HepG2 (cell line): ENCODE measurements around the gene PRCD. TPM values are rescaled to one million over a fixed set of nuclear protein-coding genes. Genes with fewer than 3 reads are reported as not detected.

Source experiments
- BORCS8-MEF2B ChIP-seq: sonication (generic); formaldehyde crosslinking; IDR thresholded peaks from 2 replicates; pipeline ENCODE4 v1.8.0; 2022; ENCODE audit warnings: mild to moderate bottlenecking, missing genetic modification reagents
- CC2D1A ChIP-seq: sonication (generic); formaldehyde crosslinking; IDR thresholded peaks from 2 replicates; pipeline ENCODE4 v1.8.1; 2023; ENCODE audit warnings: mild to moderate bottlenecking, missing genetic modification reagents
- CEBPG ChIP-seq: IDR thresholded peaks from 2 replicates; pipeline ENCODE4 v1.6.1; 2016
- CHCHD3 ChIP-seq: sonication (generic); formaldehyde crosslinking; IDR thresholded peaks from 2 replicates; pipeline ENCODE4 v1.8.0; 2022; ENCODE audit warnings: mild to moderate bottlenecking, missing genetic modification reagents, moderate library complexity
- FOXK1 ChIP-seq: sonication (generic); formaldehyde crosslinking; IDR thresholded peaks from 2 replicates; pipeline ENCODE4 v1.4.0; 2020; ENCODE audit warnings: low read depth, missing genetic modification reagents, borderline replicate concordance
- MYNN ChIP-seq: sonication (generic); formaldehyde crosslinking; IDR thresholded peaks from 2 replicates; pipeline ENCODE4 v1.4.0; 2020; ENCODE audit warnings: mild to moderate bottlenecking, low read depth, missing genetic modification reagents
- PLRG1 ChIP-seq: fragments of 450-650 bp; conservative IDR thresholded peaks from 2 replicates; pipeline ENCODE4 v1.6.1; 2016
- PRPF4 ChIP-seq: fragments of 200-400 bp; formaldehyde crosslinking; IDR thresholded peaks from 2 replicates; pipeline ENCODE4 v1.6.1; 2016; ENCODE audit warnings: low read length, low read depth; ENCODE audit not compliant: poor library complexity, severe bottlenecking
- SOX5 ChIP-seq: IDR thresholded peaks from 2 replicates; pipeline ENCODE4 v1.6.1; 2016; ENCODE audit warnings: borderline replicate concordance
- SYNCRIP ChIP-seq: fragments of 200-400 bp; formaldehyde crosslinking; IDR thresholded peaks from 2 replicates; pipeline ENCODE4 v1.6.1; 2018; ENCODE audit warnings: mild to moderate bottlenecking, low read depth, low read length; ENCODE audit not compliant: insufficient read depth
- ZNF256 ChIP-seq: sonication (generic); formaldehyde crosslinking; conservative IDR thresholded peaks from 2 replicates; pipeline ENCODE4 v1.4.0; 2020; ENCODE audit warnings: missing genetic modification reagents
- ZNF367 ChIP-seq: sonication (generic); formaldehyde crosslinking; IDR thresholded peaks from 2 replicates; pipeline ENCODE4 v1.4.0; 2020; ENCODE audit warnings: missing genetic modification reagents, borderline replicate concordance
- ZNF484 ChIP-seq: sonication (generic); formaldehyde crosslinking; IDR thresholded peaks from 2 replicates; pipeline ENCODE4 v1.5.1; 2020; ENCODE audit warnings: mild to moderate bottlenecking, low read depth, missing genetic modification reagents, borderline replicate concordance
- ZNF501 ChIP-seq: sonication (generic); formaldehyde crosslinking; IDR thresholded peaks from 2 replicates; pipeline ENCODE4 v1.5.1; 2020; ENCODE audit warnings: mild to moderate bottlenecking, moderate library complexity, missing genetic modification reagents
- ZNF557 ChIP-seq: sonication (generic); formaldehyde crosslinking; IDR thresholded peaks from 2 replicates; pipeline ENCODE4 v1.4.0; 2020; ENCODE audit warnings: missing genetic modification reagents
- ZNF567 ChIP-seq: sonication (generic); formaldehyde crosslinking; IDR thresholded peaks from 2 replicates; pipeline ENCODE4 v1.8.1; 2023; ENCODE audit warnings: mild to moderate bottlenecking, missing genetic modification reagents, borderline replicate concordance
- ZSCAN21 ChIP-seq: sonication (generic); formaldehyde crosslinking; IDR thresholded peaks from 2 replicates; pipeline ENCODE4 v1.8.0; 2022; ENCODE audit warnings: mild to moderate bottlenecking, missing genetic modification reagents, moderate library complexity, borderline replicate concordance
- polyA plus RNA-seq, 8 experiments: library from polyadenylated mRNA; depleted of rRNA in 3 of 8; stranded (reverse) in 7 of 8; unstranded in 1 of 8; fragments of >200 nt; fragmentation: Illumina TruSeq in 4 of 8; extraction: Trizol in 4 of 8; gene quantifications; 2 replicates each; pipeline versions ENCODE4 v1.2.1 to v1.2.3, GENCODE V29; 2011 to 2016; ENCODE audit warnings: low read depth in 4 of 8, missing spikeins in 1 of 8, mixed read lengths in 1 of 8; ENCODE audit not compliant: insufficient read depth in 1 of 8
- total RNA-seq, 5 experiments: library from RNA; depleted of rRNA; stranded (reverse); fragments of >200 nt; fragmentation: Illumina TruSeq; extraction: Trizol; gene quantifications; 2 replicates each; pipeline ENCODE4 v1.2.3, GENCODE V29; 2016; ENCODE audit warnings: low read depth in 1 of 5
- TF ChIP-seq, protein P1 (sequence below): sonication (generic); formaldehyde crosslinking; conservative IDR thresholded peaks from 2 replicates; pipeline ENCODE4 v1.8.0; 2022; ENCODE audit warnings: low read depth, missing genetic modification reagents
- TF ChIP-seq, protein P2 (sequence below), 2 experiments: fragments of 450-650 bp in 1 of 2; sonication (generic) in 1 of 2; formaldehyde crosslinking in 1 of 2; IDR thresholded peaks; 2 replicates each; pipeline versions ENCODE4 v1.6.1 to v1.8.0; 2016 to 2022; ENCODE audit warnings: antibody characterized with exemption in 1 of 2, mild to moderate bottlenecking in 1 of 2, missing genetic modification reagents in 1 of 2

The PRCD gene
- total and polyA plus RNA-seq, 2 of the 13 experiments (the other 11 are each of a cell fraction or from before 2014, with no cell fraction given), result 0.51 TPM; not detected in 1

DNA sequence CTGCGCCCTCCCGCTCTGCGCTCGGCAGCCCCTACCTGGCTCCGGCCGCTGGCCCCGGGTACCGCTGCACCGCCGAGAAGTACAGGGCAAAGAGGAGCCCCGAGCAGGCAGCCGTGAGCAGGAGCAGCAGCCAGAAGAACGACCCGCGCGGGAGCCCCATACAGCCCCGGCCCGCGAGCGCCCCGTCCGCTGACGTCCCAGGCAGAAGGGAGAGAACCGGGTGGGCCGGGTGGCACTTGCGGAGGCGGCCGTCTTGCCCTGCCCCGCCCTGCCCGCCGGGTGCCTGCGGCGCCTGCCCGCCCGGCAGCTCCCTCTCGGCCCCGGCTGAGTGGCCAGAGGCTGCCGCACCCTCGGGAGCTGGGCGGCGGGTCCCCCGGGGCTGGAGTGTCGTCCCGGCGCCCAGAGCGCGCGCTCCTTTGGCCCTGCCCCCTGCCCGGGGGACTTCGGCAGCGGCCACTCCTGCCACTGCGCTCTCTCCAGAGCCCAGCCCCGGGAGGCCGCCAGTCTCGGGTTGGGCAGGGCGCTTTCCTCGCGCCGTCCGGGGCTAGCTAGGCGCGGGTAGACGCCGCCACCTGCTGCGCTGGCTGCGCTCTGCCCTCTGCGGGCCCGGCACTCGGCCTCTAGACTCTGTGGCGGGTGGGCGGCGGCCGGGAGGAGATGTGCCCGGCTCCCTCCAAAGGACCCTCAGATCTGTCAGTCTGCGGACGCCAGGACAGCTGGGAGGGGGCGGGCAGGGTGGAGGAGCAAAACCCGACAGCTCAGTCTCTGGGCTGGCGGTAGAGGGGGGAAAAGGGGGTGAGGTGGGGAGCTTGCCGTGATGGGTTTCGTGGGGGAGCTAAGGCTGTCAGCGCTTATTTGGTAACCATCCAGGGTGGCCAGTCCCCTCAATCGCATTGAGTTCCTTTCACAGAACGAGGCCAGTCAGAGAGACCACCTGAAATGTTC, 46.1 kb downstream of the PRCD start, which contains the start of gene ST6GALNAC2 (continued):
- no peak for TF ChIP-seq MYNN
- no peak for TF ChIP-seq ZNF256
- TF ChIP-seq ZSCAN21, result peak; percentile 38; the same call in 1 of the 2 replicates
- no peak for TF ChIP-seq FOXK1 (CRISPR knock-in tag)
- TF ChIP-seq CHCHD3 (CRISPR knock-in tag), result no peak
- no peak for TF ChIP-seq ZNF557
- TF ChIP-seq ZNF367 (CRISPR knock-in tag), result no peak
- no peak for TF ChIP-seq SYNCRIP
- TF ChIP-seq PLRG1, result no peak
- no peak for TF ChIP-seq ZNF567
- no peak for TF ChIP-seq CC2D1A (CRISPR knock-in tag)
- TF ChIP-seq, protein P1, sequence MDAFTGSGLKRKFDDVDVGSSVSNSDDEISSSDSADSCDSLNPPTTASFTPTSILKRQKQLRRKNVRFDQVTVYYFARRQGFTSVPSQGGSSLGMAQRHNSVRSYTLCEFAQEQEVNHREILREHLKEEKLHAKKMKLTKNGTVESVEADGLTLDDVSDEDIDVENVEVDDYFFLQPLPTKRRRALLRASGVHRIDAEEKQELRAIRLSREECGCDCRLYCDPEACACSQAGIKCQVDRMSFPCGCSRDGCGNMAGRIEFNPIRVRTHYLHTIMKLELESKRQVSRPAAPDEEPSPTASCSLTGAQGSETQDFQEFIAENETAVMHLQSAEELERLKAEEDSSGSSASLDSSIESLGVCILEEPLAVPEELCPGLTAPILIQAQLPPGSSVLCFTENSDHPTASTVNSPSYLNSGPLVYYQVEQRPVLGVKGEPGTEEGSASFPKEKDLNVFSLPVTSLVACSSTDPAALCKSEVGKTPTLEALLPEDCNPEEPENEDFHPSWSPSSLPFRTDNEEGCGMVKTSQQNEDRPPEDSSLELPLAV, result no peak
- no peak for TF ChIP-seq ZNF484
- no peak for TF ChIP-seq PRPF4
- TF ChIP-seq BORCS8-MEF2B, result no peak; the same call in 1 of the 2 replicates
- no peak for TF ChIP-seq ZNF501 (CRISPR knock-in tag)
- peak; percentile 49; the same call in 1 of the 2 replicates for TF ChIP-seq SOX5 (CRISPR knock-in tag)
- 0 out of 2 replicates have a peak, but pooled peaks have one; percentile 20 for TF ChIP-seq CEBPG (CRISPR knock-in tag)
- TF ChIP-seq, protein P2, sequence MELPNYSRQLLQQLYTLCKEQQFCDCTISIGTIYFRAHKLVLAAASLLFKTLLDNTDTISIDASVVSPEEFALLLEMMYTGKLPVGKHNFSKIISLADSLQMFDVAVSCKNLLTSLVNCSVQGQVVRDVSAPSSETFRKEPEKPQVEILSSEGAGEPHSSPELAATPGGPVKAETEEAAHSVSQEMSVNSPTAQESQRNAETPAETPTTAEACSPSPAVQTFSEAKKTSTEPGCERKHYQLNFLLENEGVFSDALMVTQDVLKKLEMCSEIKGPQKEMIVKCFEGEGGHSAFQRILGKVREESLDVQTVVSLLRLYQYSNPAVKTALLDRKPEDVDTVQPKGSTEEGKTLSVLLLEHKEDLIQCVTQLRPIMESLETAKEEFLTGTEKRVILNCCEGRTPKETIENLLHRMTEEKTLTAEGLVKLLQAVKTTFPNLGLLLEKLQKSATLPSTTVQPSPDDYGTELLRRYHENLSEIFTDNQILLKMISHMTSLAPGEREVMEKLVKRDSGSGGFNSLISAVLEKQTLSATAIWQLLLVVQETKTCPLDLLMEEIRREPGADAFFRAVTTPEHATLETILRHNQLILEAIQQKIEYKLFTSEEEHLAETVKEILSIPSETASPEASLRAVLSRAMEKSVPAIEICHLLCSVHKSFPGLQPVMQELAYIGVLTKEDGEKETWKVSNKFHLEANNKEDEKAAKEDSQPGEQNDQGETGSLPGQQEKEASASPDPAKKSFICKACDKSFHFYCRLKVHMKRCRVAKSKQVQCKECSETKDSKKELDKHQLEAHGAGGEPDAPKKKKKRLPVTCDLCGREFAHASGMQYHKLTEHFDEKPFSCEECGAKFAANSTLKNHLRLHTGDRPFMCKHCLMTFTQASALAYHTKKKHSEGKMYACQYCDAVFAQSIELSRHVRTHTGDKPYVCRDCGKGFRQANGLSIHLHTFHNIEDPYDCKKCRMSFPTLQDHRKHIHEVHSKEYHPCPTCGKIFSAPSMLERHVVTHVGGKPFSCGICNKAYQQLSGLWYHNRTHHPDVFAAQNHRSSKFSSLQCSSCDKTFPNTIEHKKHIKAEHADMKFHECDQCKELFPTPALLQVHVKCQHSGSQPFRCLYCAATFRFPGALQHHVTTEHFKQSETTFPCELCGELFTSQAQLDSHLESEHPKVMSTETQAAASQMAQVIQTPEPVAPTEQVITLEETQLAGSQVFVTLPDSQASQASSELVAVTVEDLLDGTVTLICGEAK (IDR thresholded peaks at IDR 0.05), result no peak
- TF ChIP-seq, protein P2 (CRISPR knock-in tag; IDR thresholded peaks at IDR 0.05), result no peak
